Type B pancreatic cell (in vitro differentiated cells): ENCODE measurements around the gene RETREG3. TPM values are rescaled to one million over a fixed set of nuclear protein-coding genes. Genes with fewer than 3 reads are reported as not detected.
"Not testable (repeated sequence)": the region's sequence is repeated elsewhere in the genome, so short reads cannot be mapped to it uniquely, and the experiment has no call there.

Source experiments
- DNase-seq: peaks from one replicate; pipeline ENCODE4 v3.0.0; 2021; ENCODE audit warnings: mixed read lengths; ENCODE audit not compliant: unreplicated experiment; ENCODE audit errors: extremely low spot score
- H3K27ac Mint-ChIP-seq: 2 replicates; pipeline ENCODE4 v1.8.0; 2021; ENCODE audit warnings: mild to moderate bottlenecking, mixed read lengths
- H3K27me3 Mint-ChIP-seq: 2 replicates; pipeline ENCODE4 v1.8.0; 2021; ENCODE audit warnings: mixed read lengths
- H3K36me3 Mint-ChIP-seq: 2 replicates; pipeline ENCODE4 v1.8.0; 2021; ENCODE audit warnings: mixed read lengths
- H3K4me1 Mint-ChIP-seq: one replicate; pipeline ENCODE4 v1.8.0; 2021; ENCODE audit warnings: mixed read lengths; ENCODE audit not compliant: unreplicated experiment
- H3K4me3 Mint-ChIP-seq: 2 replicates; pipeline ENCODE4 v1.8.0; 2021; ENCODE audit warnings: mild to moderate bottlenecking, mixed read lengths
- H3K9me3 Mint-ChIP-seq: 2 replicates; pipeline ENCODE4 v1.8.0; 2021; ENCODE audit warnings: mixed read lengths
- CTCF ChIP-seq: fragments of 200-600 bp; sonication (generic); conservative IDR thresholded peaks from 2 replicates; pipeline ENCODE4 v1.5.0; 2021; ENCODE audit warnings: antibody characterized with exemption, mild to moderate bottlenecking
- total RNA-seq: library from RNA; stranded (reverse); gene quantifications from 2 replicates; pipeline ENCODE4 v1.2.1, GENCODE V29; 2021; ENCODE audit warnings: low replicate concordance

RETREG3 gene
- total RNA-seq, 1 donor from 2014 or later: 62.9 TPM

- Mint-ChIP-seq H3K9me3 (no peaks in the 10 kb centered on the region), H3K27me3 (no peaks in the 10 kb centered on the region), H3K27ac (no peak overlapping the region), H3K4me3 (peak overlapping the region; percentile 78), H3K4me1 (peaks cover 4% of the 10 kb centered on the region), H3K36me3 (no peaks in the 10 kb centered on the region)
- no peak for TF ChIP-seq CTCF
- DNase-seq: no peak
Observed at GRCh38 chr17:42548993-42549755, 60.0 kb downstream of the RETREG3 start.

- DNase-seq: peak; percentile 87
- no peaks in the 10 kb centered on the region for H3K36me3 Mint-ChIP-seq
- H3K4me3 Mint-ChIP-seq: peak overlapping the region; percentile 78
- H3K4me1 Mint-ChIP-seq: peaks cover 4% of the 10 kb centered on the region
- H3K27me3 Mint-ChIP-seq: no peaks in the 10 kb centered on the region
- TF ChIP-seq CTCF: peak; percentile 67
- no peak overlapping the region for H3K27ac Mint-ChIP-seq
- H3K9me3 Mint-ChIP-seq: no peaks in the 10 kb centered on the region
Observed at GRCh38 chr17:42548070-42548837, 60.9 kb downstream of the RETREG3 start.

GRCh38 chr17:42547698-42548069, 61.5 kb downstream of the RETREG3 start:
- H3K27me3 Mint-ChIP-seq: no peaks in the 10 kb centered on the region
- H3K4me1 Mint-ChIP-seq: peaks cover 4% of the 10 kb centered on the region
- TF ChIP-seq CTCF: no peak
- no peak overlapping the region for H3K27ac Mint-ChIP-seq
- H3K4me3 Mint-ChIP-seq: no peak overlapping the region
- no peak for DNase-seq
- no peaks in the 10 kb centered on the region for H3K36me3 Mint-ChIP-seq
- no peaks in the 10 kb centered on the region for H3K9me3 Mint-ChIP-seq

GRCh38 chr17:42547001-42547461, 62.1 kb downstream of the RETREG3 start:
- Mint-ChIP-seq H3K27ac (no peak overlapping the region), H3K4me3 (peak overlapping the region; percentile 36)

GRCh38 chr17:42545755-42546505, 63.2 kb downstream of the RETREG3 start:
- not testable (repeated sequence) for H3K27ac Mint-ChIP-seq, H3K9me3 Mint-ChIP-seq, H3K4me1 Mint-ChIP-seq, H3K4me3 Mint-ChIP-seq, DNase-seq, H3K36me3 Mint-ChIP-seq, H3K27me3 Mint-ChIP-seq

More at GRCh38 chr17:42547001-42547461, 62.1 kb downstream of the RETREG3 start:
- Mint-ChIP-seq H3K36me3 (no peaks in the 10 kb centered on the region), H3K9me3 (no peaks in the 10 kb centered on the region), H3K4me1 (peaks cover 4% of the 10 kb centered on the region), H3K27me3 (no peaks in the 10 kb centered on the region)
- no peak for TF ChIP-seq CTCF
- no peak for DNase-seq
